ENCODE data around the gene STARD13. TPM values are rescaled to one million over a fixed set of nuclear protein-coding genes. Genes with fewer than 3 reads are reported as not detected.
A peak's percentile ranks its signal among the peaks of the same experiment; 100 is the strongest.

The STARD13 gene
- total RNA-seq, 3 donors from 2014 or later: 34.5 to 92.4 (median 35.2) TPM

- no peaks in the 10 kb centered on the region for H3K36me3 ChIP-seq (ENCODE audit: low read depth)
- H3K4me3 ChIP-seq: no peak overlapping the region
- no peak for TF ChIP-seq CTCF (IDR thresholded peaks at IDR 0.05)
- no peak for ATAC-seq
- no peaks in the 10 kb centered on the region for H3K9me3 ChIP-seq
- H3K4me1 ChIP-seq (ENCODE audit: low read depth): peaks cover 18% of the 10 kb centered on the region
- DNase-seq: no peak
- intact Hi-C loops (cut with DNase I, micrococcal nuclease): no loop called here
These were observed 33.4 kb downstream of the STARD13 start for GRCh38 chr13:33252135-33252534.

DNA sequence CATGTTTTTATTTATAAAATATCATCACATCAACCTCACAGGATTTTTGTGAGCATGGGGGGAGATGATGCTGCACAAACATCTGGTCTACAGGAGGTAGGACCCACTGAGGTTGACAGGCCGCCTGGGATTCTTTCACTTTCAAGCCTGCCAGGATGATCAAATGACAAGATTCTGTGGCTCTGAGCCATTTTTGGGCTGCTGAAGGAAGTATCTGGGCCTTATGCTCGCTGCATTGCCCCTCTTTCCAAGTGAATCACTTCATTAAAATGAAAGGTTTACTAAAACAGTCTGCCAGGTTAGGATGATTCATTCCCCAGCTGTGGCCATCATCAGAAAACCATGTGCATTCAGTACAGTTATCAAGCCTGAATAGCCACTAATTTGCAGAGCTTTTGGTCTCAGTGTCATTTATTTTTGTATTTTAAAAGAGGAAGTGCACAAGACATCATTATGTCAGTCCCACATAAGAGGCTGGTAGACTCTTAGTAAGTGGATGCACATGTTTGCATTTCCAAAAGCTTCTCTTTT is 34.4 kb downstream of the STARD13 start:
- H3K9me3 ChIP-seq: no peaks in the 10 kb centered on the region
- peaks cover 18% of the 10 kb centered on the region for H3K4me1 ChIP-seq (ENCODE audit: low read depth)
- no peak for TF ChIP-seq CTCF (IDR thresholded peaks at IDR 0.05)
- H3K4me3 ChIP-seq: no peak overlapping the region
- intact Hi-C loops (cut with DNase I, micrococcal nuclease): no loop called here
- H3K36me3 ChIP-seq (ENCODE audit: low read depth): no peaks in the 10 kb centered on the region
- ATAC-seq: peak; percentile 58
- no peak for DNase-seq

- ATAC-seq (peak; percentile 26), DNase-seq (no peak)
- no peaks in the 10 kb centered on the region for H3K9me3 ChIP-seq
- intact Hi-C loops (cut with DNase I, micrococcal nuclease): no loop called here
- no peaks in the 10 kb centered on the region for H3K36me3 ChIP-seq (ENCODE audit: low read depth)
- no peak for TF ChIP-seq CTCF (IDR thresholded peaks at IDR 0.05)
- no peak overlapping the region for H3K4me3 ChIP-seq
- H3K4me1 ChIP-seq (ENCODE audit: low read depth): peaks cover 18% of the 10 kb centered on the region
These were observed 34.9 kb downstream of the STARD13 start for GRCh38 chr13:33250609-33251008.

DNA sequence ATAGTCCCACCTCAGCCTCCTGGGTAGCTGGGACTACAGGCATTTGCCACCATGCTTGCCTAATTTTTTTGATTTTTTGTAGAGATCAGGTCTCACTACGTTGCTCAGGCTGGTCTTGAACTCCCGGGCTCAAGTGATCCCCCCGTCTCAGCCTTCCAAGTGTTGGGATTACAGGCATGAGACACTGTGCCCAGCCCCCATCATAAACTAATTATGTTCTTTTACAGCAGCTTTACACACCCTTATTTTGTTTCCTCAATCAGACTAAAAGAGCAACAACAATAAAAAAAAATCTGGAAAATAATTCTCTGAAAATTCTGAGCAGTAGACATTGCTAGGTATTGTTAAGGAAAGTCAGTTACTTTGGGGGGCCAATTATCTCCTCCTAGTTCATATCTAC is 35.7 kb downstream of the STARD13 start:
- intact Hi-C loops (cut with DNase I, micrococcal nuclease): no loop called here
- Histone ChIP-seq H3K36me3 (ENCODE audit: low read depth) (no peaks in the 10 kb centered on the region), H3K9me3 (no peaks in the 10 kb centered on the region), H3K4me3 (no peak overlapping the region), H3K4me1 (ENCODE audit: low read depth) (peaks cover 18% of the 10 kb centered on the region)
- TF ChIP-seq CTCF (IDR thresholded peaks at IDR 0.05): no peak
- ATAC-seq: peak; percentile 85
- peak in 1 of 3 donors; percentile 47 for DNase-seq

GRCh38 chr13:33249066-33249465 is 36.5 kb downstream of the STARD13 start:
- TF ChIP-seq CTCF (IDR thresholded peaks at IDR 0.05): no peak
- no peaks in the 10 kb centered on the region for H3K36me3 ChIP-seq (ENCODE audit: low read depth)
- no peaks in the 10 kb centered on the region for H3K9me3 ChIP-seq
- no peak for DNase-seq
- H3K4me3 ChIP-seq: no peak overlapping the region
- H3K4me1 ChIP-seq (ENCODE audit: low read depth): peaks cover 18% of the 10 kb centered on the region
- ATAC-seq: no peak
- intact Hi-C loops (cut with DNase I, micrococcal nuclease): no loop called here
